HepG2 (cell line): ENCODE measurements around the gene YBX2. TPM values are rescaled to one million over a fixed set of nuclear protein-coding genes. Genes with fewer than 3 reads are reported as not detected.

ENCODE experiments used
- CBFB ChIP-seq: sonication (generic); formaldehyde crosslinking; IDR thresholded peaks from 2 replicates; pipeline ENCODE4 v1.4.0; 2020; ENCODE audit warnings: missing genetic modification reagents
- ERF ChIP-seq: IDR thresholded peaks from 2 replicates; pipeline ENCODE4 v1.6.1; 2018; ENCODE audit warnings: missing biosample characterization, missing genetic modification reagents
- FOSL1 ChIP-seq: sonication (generic); formaldehyde crosslinking; IDR thresholded peaks from 2 replicates; pipeline ENCODE4 v1.9.0; 2021; ENCODE audit warnings: missing genetic modification reagents, borderline replicate concordance
- GATAD2A ChIP-seq: IDR thresholded peaks from 2 replicates; pipeline ENCODE4 v1.6.1; 2016
- HIVEP1 ChIP-seq: sonication (generic); formaldehyde crosslinking; IDR thresholded peaks from 2 replicates; pipeline ENCODE4 v1.4.0; 2020; ENCODE audit warnings: mild to moderate bottlenecking, missing genetic modification reagents
- HMG20B ChIP-seq: conservative IDR thresholded peaks from 2 replicates; pipeline ENCODE4 v1.6.1; 2016; ENCODE audit warnings: missing genetic modification reagents, missing compliant biosample characterization
- HNRNPL ChIP-seq: fragments of 200-400 bp; formaldehyde crosslinking; IDR thresholded peaks from 2 replicates; pipeline ENCODE4 v1.6.1; 2017; ENCODE audit warnings: mild to moderate bottlenecking, low read depth, low read length
- KDM5A ChIP-seq: fragments of 200-600 bp; sonication (generic); IDR thresholded peaks from 2 replicates; pipeline ENCODE4 v1.7.0; 2018; ENCODE audit warnings: antibody characterized with exemption, mild to moderate bottlenecking, low read length, borderline replicate concordance
- KLF9 ChIP-seq: IDR thresholded peaks from 2 replicates; pipeline ENCODE4 v1.6.1; 2016; ENCODE audit warnings: low read depth
- KMT2A ChIP-seq: sonication (generic); formaldehyde crosslinking; IDR thresholded peaks from 2 replicates; pipeline ENCODE4 v1.4.0; 2020; ENCODE audit warnings: missing genetic modification reagents
- MBD4 ChIP-seq: IDR thresholded peaks from 2 replicates; pipeline ENCODE4 v1.6.1; 2012; ENCODE audit warnings: low read length, inconsistent platforms, borderline replicate concordance
- MIXL1 ChIP-seq: IDR thresholded peaks from 2 replicates; pipeline ENCODE4 v1.6.1; 2016
- MLLT10 ChIP-seq: sonication (generic); formaldehyde crosslinking; IDR thresholded peaks from 2 replicates; pipeline ENCODE4 v1.4.0; 2020; ENCODE audit warnings: missing genetic modification reagents
- NONO ChIP-seq, 2 experiments: fragments of 450-650 bp in 1 of 2; sonication (generic) in 1 of 2; formaldehyde crosslinking in 1 of 2; IDR thresholded peaks in 1 of 2; conservative IDR thresholded peaks in 1 of 2; 2 replicates each; pipeline versions ENCODE4 v1.6.1 to v1.8.0; 2017 to 2022; ENCODE audit warnings: mild to moderate bottlenecking in 1 of 2, missing genetic modification reagents in 1 of 2, moderate library complexity in 1 of 2
- PITX1 ChIP-seq: sonication (generic); formaldehyde crosslinking; IDR thresholded peaks from 2 replicates; pipeline ENCODE4 v1.5.1; 2020; ENCODE audit warnings: mild to moderate bottlenecking, missing genetic modification reagents
- RAD51 ChIP-seq: fragments of 450-650 bp; IDR thresholded peaks from 2 replicates; pipeline ENCODE4 v1.6.1; 2016; ENCODE audit warnings: borderline replicate concordance
- RBAK ChIP-seq: sonication (generic); formaldehyde crosslinking; IDR thresholded peaks from 2 replicates; pipeline ENCODE4 v1.5.1; 2020; ENCODE audit warnings: mild to moderate bottlenecking, missing genetic modification reagents
- SKI ChIP-seq: fragments of 450-650 bp; IDR thresholded peaks from one replicate; pipeline ENCODE4 v1.6.1; 2018; ENCODE audit warnings: mild to moderate bottlenecking; ENCODE audit not compliant: partially characterized antibody
- SOX6 ChIP-seq, 2 experiments: fragments of 450-650 bp in 1 of 2; sonication (generic) in 1 of 2; formaldehyde crosslinking in 1 of 2; IDR thresholded peaks; 2 replicates each; pipeline versions ENCODE4 v1.4.0 to v1.6.1; 2017 to 2020; ENCODE audit warnings: antibody characterized with exemption in 1 of 2, mild to moderate bottlenecking in 1 of 2, missing genetic modification reagents in 1 of 2
- SRY ChIP-seq: sonication (generic); formaldehyde crosslinking; IDR thresholded peaks from 2 replicates; pipeline ENCODE4 v1.8.0; 2022; ENCODE audit warnings: mild to moderate bottlenecking, missing genetic modification reagents
- TAF1 ChIP-seq: sonication (generic); formaldehyde crosslinking; IDR thresholded peaks from 2 replicates; pipeline ENCODE4 v1.4.0; 2020; ENCODE audit warnings: missing genetic modification reagents
- TGIF2 ChIP-seq: IDR thresholded peaks from 2 replicates; pipeline ENCODE4 v1.6.1; 2016; ENCODE audit warnings: control low read depth, missing compliant biosample characterization
- TSC22D2 ChIP-seq: sonication (generic); formaldehyde crosslinking; IDR thresholded peaks from 2 replicates; pipeline ENCODE4 v1.5.1; 2020; ENCODE audit warnings: missing genetic modification reagents, mild to moderate bottlenecking, borderline replicate concordance
- U2AF2 ChIP-seq: fragments of 200-400 bp; formaldehyde crosslinking; IDR thresholded peaks from 2 replicates; pipeline ENCODE4 v1.6.1; 2017; ENCODE audit warnings: low read depth, mild to moderate bottlenecking, low read length
- YEATS2 ChIP-seq: sonication (generic); formaldehyde crosslinking; IDR thresholded peaks from 2 replicates; pipeline ENCODE4 v1.4.0; 2020; ENCODE audit warnings: missing genetic modification reagents, borderline replicate concordance
- ZFP36 ChIP-seq: fragments of 150-350 bp; IDR thresholded peaks from 2 replicates; pipeline ENCODE4 v1.6.1; 2018; ENCODE audit warnings: borderline replicate concordance, low read length, low read depth; ENCODE audit not compliant: partially characterized antibody
- ZFP36L2 ChIP-seq: sonication (generic); formaldehyde crosslinking; IDR thresholded peaks from 2 replicates; pipeline ENCODE4 v1.4.0; 2020; ENCODE audit warnings: missing genetic modification reagents
- ZNF143 ChIP-seq: sonication (generic); formaldehyde crosslinking; IDR thresholded peaks from 2 replicates; pipeline ENCODE4 v1.4.0; 2020; ENCODE audit warnings: missing genetic modification reagents
- ZNF33B ChIP-seq: sonication (generic); formaldehyde crosslinking; IDR thresholded peaks from 2 replicates; pipeline ENCODE4 v1.5.1; 2020; ENCODE audit warnings: mild to moderate bottlenecking, missing genetic modification reagents
- ZNF674 ChIP-seq: sonication (generic); formaldehyde crosslinking; IDR thresholded peaks from 2 replicates; pipeline ENCODE4 v1.5.0; 2020; ENCODE audit warnings: low read depth, mild to moderate bottlenecking, missing genetic modification reagents
- ZNF773 ChIP-seq: sonication (generic); formaldehyde crosslinking; IDR thresholded peaks from 2 replicates; pipeline ENCODE4 v1.4.0; 2020; ENCODE audit warnings: missing genetic modification reagents, borderline replicate concordance
- ZNF777 ChIP-seq: sonication (generic); formaldehyde crosslinking; IDR thresholded peaks from 2 replicates; pipeline ENCODE4 v1.4.0; 2020; ENCODE audit warnings: missing genetic modification reagents
- polyA plus RNA-seq, 8 experiments: library from polyadenylated mRNA; depleted of rRNA in 3 of 8; stranded (reverse) in 7 of 8; unstranded in 1 of 8; fragments of >200 nt; fragmentation: Illumina TruSeq in 4 of 8; extraction: Trizol in 4 of 8; gene quantifications; 2 replicates each; pipeline versions ENCODE4 v1.2.1 to v1.2.3, GENCODE V29; 2011 to 2016; ENCODE audit warnings: low read depth in 4 of 8, missing spikeins in 1 of 8, mixed read lengths in 1 of 8; ENCODE audit not compliant: insufficient read depth in 1 of 8
- total RNA-seq, 5 experiments: library from RNA; depleted of rRNA; stranded (reverse); fragments of >200 nt; fragmentation: Illumina TruSeq; extraction: Trizol; gene quantifications; 2 replicates each; pipeline ENCODE4 v1.2.3, GENCODE V29; 2016; ENCODE audit warnings: low read depth in 1 of 5
- TF ChIP-seq, protein P1 (sequence below): sonication (generic); formaldehyde crosslinking; IDR thresholded peaks from 2 replicates; pipeline ENCODE4 v1.8.1; 2023; ENCODE audit warnings: mild to moderate bottlenecking, missing genetic modification reagents, borderline replicate concordance
- TF ChIP-seq, protein P2 (sequence below): sonication (generic); formaldehyde crosslinking; IDR thresholded peaks from 2 replicates; pipeline ENCODE4 v1.8.1; 2022; ENCODE audit warnings: mild to moderate bottlenecking, missing genetic modification reagents

The YBX2 gene
- total and polyA plus RNA-seq, 2 of the 13 experiments (the other 11 are each of a cell fraction or from before 2014, with no cell fraction given) = 0.12 to 0.22 TPM

DNA sequence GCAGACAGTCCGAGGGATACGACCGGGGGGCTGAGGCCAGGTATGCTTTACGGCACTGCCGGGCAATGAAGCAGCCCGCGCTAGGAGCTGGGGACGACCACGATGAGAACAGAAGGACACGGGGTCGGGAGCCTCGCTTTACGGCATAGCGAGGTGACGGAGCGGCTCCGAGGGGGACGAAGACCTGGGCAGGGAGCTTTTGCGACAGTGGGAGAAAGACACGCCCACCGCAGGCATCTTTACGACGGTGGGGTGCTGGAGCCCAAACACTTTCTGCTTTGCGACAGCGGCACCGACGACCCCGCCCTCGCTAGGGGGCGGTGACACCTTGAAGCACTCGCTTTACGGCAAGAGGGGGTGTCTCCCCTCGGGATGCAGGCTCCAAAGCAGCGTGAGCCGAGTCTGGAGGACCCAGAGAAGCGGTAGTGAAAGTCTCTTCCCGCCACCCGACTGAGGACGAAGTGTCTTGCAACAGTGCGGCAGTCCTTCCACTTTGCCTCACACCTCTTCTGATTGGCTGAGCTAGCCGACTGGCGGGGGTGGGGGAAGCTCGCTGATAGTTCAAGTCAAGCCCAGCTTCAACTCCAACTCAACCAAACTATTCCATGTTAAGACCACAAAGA is 35.0 kb upstream of the YBX2 start (continued):
- TF ChIP-seq SRY (CRISPR knock-in tag) = peak; percentile 70; the same call in 1 of the 2 replicates
- peak; percentile 60 for TF ChIP-seq SKI
- 0 out of 2 replicates have a peak, but pooled peaks have one; percentile 27 for TF ChIP-seq ZNF777
- no peak for TF ChIP-seq RBAK (CRISPR knock-in tag)
- TF ChIP-seq MIXL1 (CRISPR knock-in tag) = peak; percentile 48; the same call in 1 of the 2 replicates
- TF ChIP-seq KMT2A (CRISPR knock-in tag) = peak; percentile 19; the same call in 1 of the 2 replicates
- TF ChIP-seq, protein P1, sequence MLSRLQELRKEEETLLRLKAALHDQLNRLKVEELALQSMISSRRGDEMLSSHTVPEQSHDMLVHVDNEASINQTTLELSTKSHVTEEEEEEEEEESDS (CRISPR knock-in tag) = no peak
- no peak for TF ChIP-seq FOSL1 (CRISPR knock-in tag)
- TF ChIP-seq YEATS2 (CRISPR knock-in tag) = peak; percentile 83; the same call in 1 of the 2 replicates
- no peak; the same call in 1 of the 2 replicates for TF ChIP-seq ZNF33B (CRISPR knock-in tag)
- 0 out of 2 replicates have a peak, but pooled peaks have one; percentile 31 for TF ChIP-seq TAF1 (CRISPR knock-in tag)
- no peak for TF ChIP-seq ZFP36L2 (CRISPR knock-in tag)
- TF ChIP-seq KLF9 (CRISPR knock-in tag) = 0 out of 2 replicates have a peak, but pooled peaks have one; percentile 21
- TF ChIP-seq TGIF2 (CRISPR knock-in tag) = no peak
- TF ChIP-seq ZNF773 = no peak
- no peak for TF ChIP-seq MBD4
- TF ChIP-seq GATAD2A = peak; percentile 55
- TF ChIP-seq PITX1 (CRISPR knock-in tag) = peak; percentile 51; the same call in 1 of the 2 replicates
- TF ChIP-seq U2AF2 = no peak
- no peak for TF ChIP-seq MLLT10
- no peak for TF ChIP-seq ZFP36
- peak; percentile 85; the same call in 1 of the 2 replicates for TF ChIP-seq KDM5A
- TF ChIP-seq NONO (IDR thresholded peaks at IDR 0.05) = no peak
- TF ChIP-seq NONO (CRISPR knock-in tag; conservative IDR thresholded peaks at IDR 0.05) = peak; percentile 90
- TF ChIP-seq, protein P2, sequence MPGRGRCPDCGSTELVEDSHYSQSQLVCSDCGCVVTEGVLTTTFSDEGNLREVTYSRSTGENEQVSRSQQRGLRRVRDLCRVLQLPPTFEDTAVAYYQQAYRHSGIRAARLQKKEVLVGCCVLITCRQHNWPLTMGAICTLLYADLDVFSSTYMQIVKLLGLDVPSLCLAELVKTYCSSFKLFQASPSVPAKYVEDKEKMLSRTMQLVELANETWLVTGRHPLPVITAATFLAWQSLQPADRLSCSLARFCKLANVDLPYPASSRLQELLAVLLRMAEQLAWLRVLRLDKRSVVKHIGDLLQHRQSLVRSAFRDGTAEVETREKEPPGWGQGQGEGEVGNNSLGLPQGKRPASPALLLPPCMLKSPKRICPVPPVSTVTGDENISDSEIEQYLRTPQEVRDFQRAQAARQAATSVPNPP = no peak
- TF ChIP-seq HMG20B (CRISPR knock-in tag) = no peak
- peak; percentile 52; the same call in 1 of the 2 replicates for TF ChIP-seq HIVEP1 (CRISPR knock-in tag)
- peak; percentile 69 for TF ChIP-seq ZNF143 (CRISPR knock-in tag)
- TF ChIP-seq RAD51 = no peak
- peak; percentile 79; the same call in 1 of the 2 replicates for TF ChIP-seq ERF (CRISPR knock-in tag)
- TF ChIP-seq CBFB (CRISPR knock-in tag) = 0 out of 2 replicates have a peak, but pooled peaks have one; percentile 34
- no peak for TF ChIP-seq ZNF674 (CRISPR knock-in tag)
- no peak for TF ChIP-seq HNRNPL
- TF ChIP-seq TSC22D2 (CRISPR knock-in tag) = no peak; the same call in 1 of the 2 replicates
- no peak for TF ChIP-seq SOX6 (IDR thresholded peaks at IDR 0.05)
- peak; percentile 63 for TF ChIP-seq SOX6 (CRISPR knock-in tag; IDR thresholded peaks at IDR 0.05)
